Uterus (tissue), 2 donors: ENCODE results near the gene ANO6.

Experiments used
- POLR2A ChIP-seq, 2 donors: fragments of 450-650 bp; IDR thresholded peaks; one replicate each; pipeline ENCODE4 v1.6.1; 2016; ENCODE audit warnings: antibody characterized with exemption in 2 of 2, mild to moderate bottlenecking in 1 of 2, moderate library complexity in 1 of 2
- TF ChIP-seq, protein P1 (sequence below), 4 experiments: fragments of 200-600 bp in 2 of 4; fragments of 450-650 bp in 2 of 4; sonication (generic) in 2 of 4; IDR thresholded peaks; one replicate each; pipeline ENCODE4 v1.5.1; 2016 to 2019; ENCODE audit warnings: antibody characterized with exemption in 4 of 4, mild to moderate bottlenecking in 2 of 4, moderate library complexity in 1 of 4

DNA sequence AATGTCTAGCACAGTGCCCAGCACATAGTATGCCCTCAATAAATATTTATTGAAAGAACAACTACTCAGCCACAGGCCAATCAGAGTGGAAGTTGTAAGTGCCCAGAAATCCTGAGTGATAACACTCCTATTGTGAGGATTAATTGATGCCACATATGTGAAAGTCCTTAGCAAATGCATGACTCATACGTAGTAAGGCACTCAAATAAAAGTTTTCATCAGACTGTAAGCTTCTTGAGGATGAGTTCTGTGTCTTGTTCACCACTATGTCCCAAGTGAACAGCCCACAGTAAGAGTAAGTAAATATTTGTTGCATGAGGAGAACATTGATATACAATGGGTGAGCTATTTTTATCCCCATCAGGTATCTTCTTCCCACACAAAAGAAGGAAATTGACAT, 24.7 kb upstream of the ANO6 start:
- TF ChIP-seq, protein P1, sequence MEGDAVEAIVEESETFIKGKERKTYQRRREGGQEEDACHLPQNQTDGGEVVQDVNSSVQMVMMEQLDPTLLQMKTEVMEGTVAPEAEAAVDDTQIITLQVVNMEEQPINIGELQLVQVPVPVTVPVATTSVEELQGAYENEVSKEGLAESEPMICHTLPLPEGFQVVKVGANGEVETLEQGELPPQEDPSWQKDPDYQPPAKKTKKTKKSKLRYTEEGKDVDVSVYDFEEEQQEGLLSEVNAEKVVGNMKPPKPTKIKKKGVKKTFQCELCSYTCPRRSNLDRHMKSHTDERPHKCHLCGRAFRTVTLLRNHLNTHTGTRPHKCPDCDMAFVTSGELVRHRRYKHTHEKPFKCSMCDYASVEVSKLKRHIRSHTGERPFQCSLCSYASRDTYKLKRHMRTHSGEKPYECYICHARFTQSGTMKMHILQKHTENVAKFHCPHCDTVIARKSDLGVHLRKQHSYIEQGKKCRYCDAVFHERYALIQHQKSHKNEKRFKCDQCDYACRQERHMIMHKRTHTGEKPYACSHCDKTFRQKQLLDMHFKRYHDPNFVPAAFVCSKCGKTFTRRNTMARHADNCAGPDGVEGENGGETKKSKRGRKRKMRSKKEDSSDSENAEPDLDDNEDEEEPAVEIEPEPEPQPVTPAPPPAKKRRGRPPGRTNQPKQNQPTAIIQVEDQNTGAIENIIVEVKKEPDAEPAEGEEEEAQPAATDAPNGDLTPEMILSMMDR (IDR thresholded peaks at IDR 0.05): no peak
- no peak for TF ChIP-seq POLR2A (IDR thresholded peaks at IDR 0.05)
